GM12878 (cell line): ENCODE results near the gene BTBD9.

Experiments
- BMI1 ChIP-seq: fragments of 450-650 bp; IDR thresholded peaks from 2 replicates; pipeline ENCODE4 v1.6.1; 2016; ENCODE audit warnings: mild to moderate bottlenecking, moderate library complexity, borderline replicate concordance
- MYC ChIP-seq: IDR thresholded peaks from 2 replicates; pipeline ENCODE4 v1.6.1; 2011; ENCODE audit warnings: mild to moderate bottlenecking, low read length, moderate library complexity, inconsistent platforms; ENCODE audit not compliant: insufficient read depth, insufficient replicate concordance, insufficient read length, severe bottlenecking
- POLR2A ChIP-seq: IDR thresholded peaks from 2 replicates; pipeline ENCODE4 v1.6.1; 2011; ENCODE audit warnings: low read depth, mild to moderate bottlenecking, low read length

GRCh38 chr6:38326837-38327236, 312.9 kb downstream of the BTBD9 start:
- TF ChIP-seq MYC: no peak
- TF ChIP-seq BMI1: no peak
- no peak for TF ChIP-seq POLR2A
